ENCODE data around the gene SLCO1A2.
"Not testable (repeated sequence)": the region's sequence is repeated elsewhere in the genome, so short reads cannot be mapped to it uniquely, and the experiment has no call there.

The SLCO1A2 gene, protein sequence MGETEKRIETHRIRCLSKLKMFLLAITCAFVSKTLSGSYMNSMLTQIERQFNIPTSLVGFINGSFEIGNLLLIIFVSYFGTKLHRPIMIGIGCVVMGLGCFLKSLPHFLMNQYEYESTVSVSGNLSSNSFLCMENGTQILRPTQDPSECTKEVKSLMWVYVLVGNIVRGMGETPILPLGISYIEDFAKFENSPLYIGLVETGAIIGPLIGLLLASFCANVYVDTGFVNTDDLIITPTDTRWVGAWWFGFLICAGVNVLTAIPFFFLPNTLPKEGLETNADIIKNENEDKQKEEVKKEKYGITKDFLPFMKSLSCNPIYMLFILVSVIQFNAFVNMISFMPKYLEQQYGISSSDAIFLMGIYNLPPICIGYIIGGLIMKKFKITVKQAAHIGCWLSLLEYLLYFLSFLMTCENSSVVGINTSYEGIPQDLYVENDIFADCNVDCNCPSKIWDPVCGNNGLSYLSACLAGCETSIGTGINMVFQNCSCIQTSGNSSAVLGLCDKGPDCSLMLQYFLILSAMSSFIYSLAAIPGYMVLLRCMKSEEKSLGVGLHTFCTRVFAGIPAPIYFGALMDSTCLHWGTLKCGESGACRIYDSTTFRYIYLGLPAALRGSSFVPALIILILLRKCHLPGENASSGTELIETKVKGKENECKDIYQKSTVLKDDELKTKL

DNA sequence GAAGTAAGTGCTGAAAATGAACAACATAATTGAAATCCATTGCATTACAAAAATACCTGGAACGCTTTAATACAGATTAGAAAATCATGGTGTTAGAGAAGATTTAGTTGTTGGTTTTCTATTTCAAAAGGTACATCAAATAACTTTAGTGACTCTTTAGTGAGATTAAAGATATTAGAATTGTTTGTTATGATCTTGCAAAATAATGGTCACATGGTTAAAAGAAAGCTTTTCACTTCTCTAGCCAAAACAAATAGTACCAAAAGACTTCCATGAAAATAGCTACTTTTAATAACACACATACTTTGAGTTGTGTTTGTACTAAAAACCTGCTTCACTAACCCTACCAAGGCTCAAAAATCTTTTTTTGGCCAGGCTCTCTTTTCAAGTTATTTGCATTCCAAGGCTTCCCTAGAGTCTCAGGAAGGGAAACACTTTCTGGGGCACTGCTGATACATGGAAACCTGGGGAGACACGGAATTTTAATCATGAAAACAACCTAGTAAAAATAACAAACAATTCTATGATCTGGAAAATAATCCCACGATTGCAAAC lies at the start of gene SLCO1A2:
Gene SLCO1A2 (minus strand): TSS at position 147 of the 555 bp plus-strand sequence. CDS start 270 bp downstream, outside the sequence.
- no peaks in the 10 kb centered on the region for H3K36me3 ChIP-seq
- DNase-seq: no peak
- TF ChIP-seq, protein P1, sequence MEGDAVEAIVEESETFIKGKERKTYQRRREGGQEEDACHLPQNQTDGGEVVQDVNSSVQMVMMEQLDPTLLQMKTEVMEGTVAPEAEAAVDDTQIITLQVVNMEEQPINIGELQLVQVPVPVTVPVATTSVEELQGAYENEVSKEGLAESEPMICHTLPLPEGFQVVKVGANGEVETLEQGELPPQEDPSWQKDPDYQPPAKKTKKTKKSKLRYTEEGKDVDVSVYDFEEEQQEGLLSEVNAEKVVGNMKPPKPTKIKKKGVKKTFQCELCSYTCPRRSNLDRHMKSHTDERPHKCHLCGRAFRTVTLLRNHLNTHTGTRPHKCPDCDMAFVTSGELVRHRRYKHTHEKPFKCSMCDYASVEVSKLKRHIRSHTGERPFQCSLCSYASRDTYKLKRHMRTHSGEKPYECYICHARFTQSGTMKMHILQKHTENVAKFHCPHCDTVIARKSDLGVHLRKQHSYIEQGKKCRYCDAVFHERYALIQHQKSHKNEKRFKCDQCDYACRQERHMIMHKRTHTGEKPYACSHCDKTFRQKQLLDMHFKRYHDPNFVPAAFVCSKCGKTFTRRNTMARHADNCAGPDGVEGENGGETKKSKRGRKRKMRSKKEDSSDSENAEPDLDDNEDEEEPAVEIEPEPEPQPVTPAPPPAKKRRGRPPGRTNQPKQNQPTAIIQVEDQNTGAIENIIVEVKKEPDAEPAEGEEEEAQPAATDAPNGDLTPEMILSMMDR (IDR thresholded peaks at IDR 0.05): no peak

DNA sequence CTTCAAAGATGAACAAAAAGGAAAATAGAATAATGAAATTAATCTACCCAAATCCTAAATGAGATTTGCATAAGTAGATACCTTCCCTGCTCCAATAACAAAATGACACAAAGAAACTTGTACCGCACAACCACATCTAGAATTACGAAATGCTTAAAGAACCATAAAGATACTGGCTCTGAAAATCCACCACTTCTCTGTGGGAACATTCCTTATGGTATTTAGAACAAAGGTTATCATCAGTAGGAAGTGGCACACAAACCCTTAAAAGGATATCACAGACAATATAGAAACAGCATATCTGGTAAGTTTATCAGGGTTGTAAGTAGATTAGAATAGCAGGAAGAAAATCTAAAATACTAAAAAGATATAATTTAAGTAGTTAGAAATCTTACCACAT lies 49.5 kb upstream of the SLCO1A2 start:
- DNase-seq: no peak
- intact Hi-C loops (cut with DNase I; ENCODE audit: low total_unique reads): no loop called here
- H3K9me3 ChIP-seq: no peaks in the 10 kb centered on the region
- H3K4me1 ChIP-seq: no peaks in the 10 kb centered on the region
- no peak overlapping the region for H3K27ac ChIP-seq
- H3K36me3 ChIP-seq: no peaks in the 10 kb centered on the region
- TF ChIP-seq, protein P1 (IDR thresholded peaks at IDR 0.05): no peak
- no peaks in the 10 kb centered on the region for H3K27me3 ChIP-seq
- no peak overlapping the region for H3K4me3 ChIP-seq

More for the DNA sequence above, at the start of gene SLCO1A2:
- Histone ChIP-seq H3K27me3 (no peaks in the 10 kb centered on the region), H3K4me3 (no peak within 1 kb of the TSS), H3K27ac (no peak within 1 kb of the TSS), H3K4me1 (peaks cover 0 to 9% (median 0%) of the 10 kb centered on the region in 4 donors), H3K9me3 (no peaks in the 10 kb centered on the region)
- intact Hi-C loops (cut with DNase I; ENCODE audit: low total_unique reads): no loop called here

DNA sequence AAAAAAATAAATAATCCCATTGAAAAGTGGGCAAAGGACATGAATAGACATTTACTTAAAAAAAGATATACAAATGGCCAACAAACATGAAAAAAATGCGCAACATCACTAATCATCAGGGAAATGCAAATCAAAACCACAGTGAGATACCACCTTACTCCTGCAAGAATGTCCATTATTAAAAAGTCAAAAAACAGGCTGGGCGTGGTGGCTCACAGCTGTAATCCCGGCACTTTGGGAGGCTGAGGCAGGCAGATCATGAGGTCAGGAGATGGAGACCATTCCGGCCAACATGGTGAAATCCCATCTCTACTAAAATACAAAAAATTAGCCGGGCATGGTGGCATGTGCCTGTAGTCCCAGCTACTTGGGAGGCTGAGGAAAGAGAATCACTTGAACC lies 46.6 kb upstream of the SLCO1A2 start:
- DNase-seq; intact Hi-C loops (cut with DNase I; ENCODE audit: low total_unique reads); H3K27ac ChIP-seq: not testable (repeated sequence)

DNA sequence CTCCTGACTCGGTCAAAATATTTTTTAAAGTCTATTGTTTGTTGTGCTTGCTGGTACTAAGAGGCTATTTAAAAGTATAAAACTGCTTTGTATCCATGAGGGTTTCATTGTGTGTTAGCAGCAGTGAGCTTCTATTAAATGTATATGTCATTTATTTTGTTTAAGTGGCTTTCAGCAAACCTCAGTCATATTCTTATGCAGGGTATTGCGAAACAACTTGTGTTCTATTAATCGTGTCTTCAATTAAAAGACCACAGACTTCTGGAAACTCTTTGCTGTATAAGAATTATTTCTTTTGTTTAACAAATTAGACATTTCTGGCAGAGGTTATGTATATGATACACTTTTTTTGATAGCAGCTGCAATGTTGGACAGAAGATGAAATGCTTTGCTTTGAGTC lies 44.5 kb upstream of the SLCO1A2 start:
- intact Hi-C loops (cut with DNase I; ENCODE audit: low total_unique reads): no loop called here
- DNase-seq: no peak
- Histone ChIP-seq H3K4me1 (no peaks in the 10 kb centered on the region), H3K4me3 (no peak overlapping the region), H3K27ac (no peak overlapping the region), H3K36me3 (no peaks in the 10 kb centered on the region), H3K27me3 (no peaks in the 10 kb centered on the region), H3K9me3 (no peaks in the 10 kb centered on the region)
- TF ChIP-seq, protein P1 (IDR thresholded peaks at IDR 0.05): no peak

More for the DNA sequence above, 46.6 kb upstream of the SLCO1A2 start:
- H3K36me3 ChIP-seq, H3K27me3 ChIP-seq, H3K4me1 ChIP-seq, H3K9me3 ChIP-seq, H3K4me3 ChIP-seq: not testable (repeated sequence)

DNA sequence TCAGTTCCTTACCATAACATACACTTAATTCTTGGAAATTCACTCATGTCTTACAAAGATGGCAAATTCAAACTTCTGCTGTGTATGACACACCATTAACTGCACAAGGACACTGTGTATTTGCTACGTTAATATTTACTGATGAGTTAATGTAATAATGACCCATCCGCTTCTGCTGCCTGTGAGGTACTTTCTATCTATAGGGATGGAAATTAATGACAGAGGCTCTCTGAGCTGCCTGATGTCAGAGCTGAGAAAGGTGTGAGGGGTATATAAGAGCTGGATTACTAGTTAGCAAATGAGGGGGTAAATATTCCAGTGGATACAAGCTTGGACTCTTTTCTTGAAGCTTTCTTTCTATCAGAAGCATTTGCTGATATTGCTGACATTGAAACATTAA lies 37.9 kb upstream of the SLCO1A2 start, which contains the start of gene IAPP:
Gene IAPP (plus strand): TSS at position 301 of the 400 bp plus-strand sequence. CDS start 450 bp downstream, outside the sequence.
- Histone ChIP-seq H3K27ac (no peak within 1 kb of the TSS), H3K9me3 (no peaks in the 10 kb centered on the region), H3K36me3 (no peaks in the 10 kb centered on the region), H3K4me1 (no peaks in the 10 kb centered on the region), H3K4me3 (no peak within 1 kb of the TSS), H3K27me3 (no peaks in the 10 kb centered on the region)
- DNase-seq: no peak
- TF ChIP-seq, protein P1 (IDR thresholded peaks at IDR 0.05): no peak
- intact Hi-C loops (cut with DNase I; ENCODE audit: low total_unique reads): no loop called here
